ENCODE measurements around the gene CACNA1F.

CACNA1F gene

DNA sequence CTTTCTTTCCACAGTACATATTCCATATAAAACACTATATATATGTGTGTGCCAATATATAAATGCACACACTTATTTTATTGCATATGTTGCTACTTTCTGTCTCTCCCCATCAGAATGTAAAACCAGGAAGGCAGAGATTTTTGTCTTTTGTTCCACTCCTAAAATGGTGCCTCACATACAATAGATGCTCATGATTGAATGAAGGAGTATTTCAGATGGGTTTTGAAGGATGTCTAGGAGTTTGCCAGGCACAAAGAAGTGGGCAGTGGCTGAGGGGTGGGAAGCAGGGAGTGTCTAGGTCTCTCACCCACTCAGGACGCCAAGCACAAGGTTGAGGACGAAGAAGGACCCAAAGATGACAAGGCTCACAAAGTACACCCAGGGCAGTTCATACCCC lies 5.4 kb downstream of the CACNA1F start:
- DNase-seq, result no peak

DNA sequence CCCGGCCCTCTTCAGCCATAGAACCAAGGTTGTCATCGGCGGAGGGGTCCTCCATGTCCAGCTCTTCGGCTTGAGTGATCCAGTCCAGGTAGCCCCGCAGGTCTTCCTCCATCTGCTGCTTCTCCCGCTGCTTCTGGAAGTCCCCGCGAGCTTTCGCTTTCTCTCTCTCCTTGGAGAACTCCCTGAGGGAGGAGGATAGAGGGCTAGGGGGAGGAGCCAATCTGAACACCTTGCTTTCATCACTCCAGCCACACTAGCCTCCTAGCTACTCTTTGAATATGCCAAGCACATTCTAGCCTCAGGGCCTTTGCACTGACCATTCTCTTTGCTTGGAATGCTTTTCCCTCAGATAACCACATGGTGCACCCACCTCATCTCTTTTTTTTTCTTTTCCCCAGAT lies 6.2 kb downstream of the CACNA1F start:
- DNase-seq, result no peak

DNA sequence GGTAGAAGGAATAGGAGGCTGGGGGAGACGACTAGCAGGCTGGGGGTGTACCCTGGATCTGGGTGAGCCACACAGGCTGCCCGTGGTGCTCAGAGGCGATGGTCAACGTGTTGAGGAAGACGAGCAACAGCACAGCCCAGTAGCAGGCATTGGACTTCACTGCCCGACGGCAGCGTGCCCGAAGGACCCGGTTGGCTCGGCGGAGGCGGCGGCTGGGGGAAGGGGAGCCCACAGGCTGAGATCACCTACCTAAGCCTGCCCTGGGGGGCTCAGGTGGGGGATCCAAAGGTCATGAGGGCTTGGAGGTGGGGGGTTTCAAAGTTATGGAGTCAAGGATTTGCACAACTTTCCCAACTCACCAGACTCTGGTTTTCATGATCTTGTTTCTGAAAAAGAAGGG lies 7.3 kb downstream of the CACNA1F start:
- DNase-seq, result no peak

DNA sequence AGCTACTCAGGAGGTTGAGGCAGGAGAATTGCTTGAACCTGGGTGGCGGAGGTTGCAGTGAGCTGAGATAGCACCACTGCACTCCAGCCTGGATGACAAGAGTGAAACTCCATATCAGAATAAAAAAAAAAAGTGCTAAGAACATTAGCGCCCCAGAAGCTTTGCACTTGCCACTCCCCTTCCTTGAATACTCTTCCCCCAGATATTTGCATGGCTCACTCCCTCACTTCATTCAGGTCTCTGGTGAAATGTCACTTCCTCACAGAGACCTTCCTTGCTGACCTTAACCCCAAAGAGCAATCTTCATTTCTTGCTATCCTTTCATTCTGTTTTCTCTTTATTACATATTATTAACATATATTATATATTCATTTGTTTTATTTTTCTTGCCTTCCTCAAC lies 11.3 kb downstream of the CACNA1F start:
- no peak for DNase-seq

DNA sequence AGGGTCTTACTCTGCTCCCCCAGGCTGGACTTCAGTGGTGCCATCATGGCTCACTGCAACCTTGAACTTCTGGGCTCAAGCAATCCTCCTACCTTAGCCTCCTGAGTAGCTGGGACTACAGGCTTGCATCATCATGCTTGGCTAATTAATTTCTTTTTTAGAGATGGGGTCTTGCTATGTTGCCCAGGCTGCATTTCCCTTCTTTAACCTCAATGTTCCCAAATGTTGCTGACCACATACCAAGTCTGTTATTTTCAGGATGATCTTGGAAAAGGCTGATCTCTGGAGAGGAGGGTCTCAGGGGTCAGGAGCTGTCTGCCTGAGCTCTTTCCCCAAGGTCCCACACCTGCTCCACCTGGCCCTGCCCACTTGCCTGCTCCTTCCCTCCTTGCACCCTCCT lies 13.0 kb downstream of the CACNA1F start:
- no peak for DNase-seq

DNA sequence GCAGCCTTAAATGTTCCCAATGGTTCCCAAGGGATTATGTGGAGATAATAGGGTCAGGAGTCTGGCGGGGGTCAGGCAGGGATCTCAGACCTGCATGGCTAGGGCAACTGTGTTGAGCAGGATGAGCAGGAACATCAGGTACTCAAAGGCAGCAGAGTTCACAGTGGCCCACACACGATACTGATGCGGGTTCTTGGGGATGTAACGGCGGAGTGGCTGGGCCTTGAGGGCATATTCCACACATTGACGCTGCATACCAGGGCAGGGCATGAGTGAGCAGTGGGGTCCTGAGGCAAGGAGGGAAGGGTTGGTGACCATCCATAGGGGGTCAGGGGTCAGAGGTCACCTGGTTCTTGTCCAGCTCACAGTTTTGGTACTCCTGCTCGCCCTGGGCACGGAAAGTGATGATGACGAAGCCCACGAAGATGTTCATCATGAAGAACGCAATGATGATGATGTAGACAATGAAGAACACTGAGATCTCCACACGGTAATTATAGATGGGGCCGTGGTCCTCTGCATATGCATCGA lies 18.1 kb downstream of the CACNA1F start:
- no peak for DNase-seq

DNA sequence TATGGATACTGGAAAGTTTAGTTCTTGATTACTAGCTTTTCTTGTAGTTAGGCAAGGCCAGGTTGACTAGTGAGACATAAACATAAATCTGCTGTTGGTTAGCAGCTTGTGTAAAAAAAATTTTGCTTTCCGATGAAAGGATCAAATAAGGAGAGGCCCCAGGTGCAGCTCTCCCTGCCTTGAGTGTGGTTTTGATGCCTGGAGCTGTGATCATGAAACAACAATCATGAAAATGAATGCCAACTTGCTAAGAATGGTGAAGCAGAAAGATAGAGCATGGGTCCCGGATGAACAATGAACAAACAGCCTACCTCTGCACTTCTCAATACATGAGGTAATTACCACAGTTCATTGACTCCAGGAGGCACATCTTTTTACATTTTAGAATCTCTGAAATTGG lies 18.7 kb downstream of the CACNA1F start:
- DNase-seq, result no peak

DNA sequence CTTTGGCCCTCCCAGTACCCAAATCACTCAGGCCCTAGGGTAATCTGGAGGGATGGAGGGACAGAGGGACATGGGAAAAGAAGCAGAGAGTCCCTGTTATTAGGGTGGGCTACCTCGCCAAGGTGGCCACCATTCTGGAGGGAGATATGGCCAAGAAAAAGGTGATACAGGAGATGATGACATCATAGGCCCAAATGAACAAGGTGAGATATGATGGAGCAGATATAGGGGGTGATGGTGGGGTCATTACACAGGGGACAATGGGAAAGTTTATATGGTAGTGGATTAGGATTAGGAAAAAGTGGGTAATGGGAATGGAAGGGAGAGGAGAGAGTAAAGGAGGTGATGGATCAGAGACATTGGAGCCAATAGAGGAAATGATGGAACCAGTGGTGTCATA lies 20.3 kb downstream of the CACNA1F start:
- no peak for DNase-seq

DNA sequence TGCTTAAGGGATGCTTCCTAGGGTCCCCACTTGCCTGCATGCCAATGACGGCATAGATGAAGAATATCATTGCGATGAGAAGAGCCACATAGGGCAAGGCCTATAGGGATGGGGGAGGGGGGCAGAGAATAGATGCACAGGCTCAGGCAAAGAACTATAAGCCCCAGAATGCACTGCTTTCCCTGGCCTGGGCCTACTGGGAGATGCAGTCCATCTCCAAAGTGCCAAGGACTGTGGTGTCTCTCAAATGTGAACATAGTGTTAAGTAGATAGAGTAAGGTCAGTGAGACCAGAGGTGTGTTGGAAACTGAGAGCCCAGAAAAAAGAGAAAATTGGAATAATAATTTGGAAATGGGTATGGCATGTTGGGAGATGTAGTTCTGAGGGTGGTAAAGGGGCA lies 20.9 kb downstream of the CACNA1F start:
- no peak for DNase-seq

DNA sequence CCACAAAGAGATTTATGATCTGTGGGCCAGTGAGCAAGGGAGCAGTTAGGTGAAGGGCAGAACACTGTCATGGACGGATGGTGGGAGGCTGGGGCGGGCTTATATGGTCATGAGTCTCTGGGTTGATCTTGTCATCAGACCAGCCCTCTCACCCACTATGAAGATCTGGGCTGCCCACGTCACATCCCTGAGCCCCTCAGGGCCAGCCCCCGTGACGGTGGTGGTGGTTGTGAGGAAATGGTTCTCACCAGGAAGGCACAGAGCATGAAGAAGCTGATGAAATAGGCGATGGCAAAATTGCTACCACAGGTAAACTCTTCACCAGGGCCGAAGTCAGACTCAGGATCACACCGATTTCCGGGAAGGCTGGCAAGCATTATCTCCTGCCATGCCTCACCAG lies 22.1 kb downstream of the CACNA1F start:
- no peak for DNase-seq

DNA sequence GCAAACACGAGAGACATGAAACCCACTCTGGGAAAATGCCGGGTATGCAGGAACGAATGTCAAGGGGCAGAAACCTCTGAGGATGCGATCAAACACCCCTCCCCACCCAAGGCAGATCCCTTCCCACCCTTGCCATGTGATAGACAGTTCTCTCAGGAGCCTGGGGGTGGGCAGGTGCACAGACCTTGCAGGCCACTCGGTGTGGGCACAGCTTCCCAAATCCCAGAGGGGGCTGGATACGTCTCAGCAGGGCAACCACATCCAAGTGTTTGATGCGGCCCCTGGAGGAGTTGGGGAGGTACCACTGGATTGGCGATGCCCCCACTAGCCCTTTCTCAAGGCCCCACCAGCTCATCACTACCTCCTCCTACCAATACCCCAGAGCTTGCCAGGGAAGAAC lies 22.7 kb downstream of the CACNA1F start:
- DNase-seq, result no peak

DNA sequence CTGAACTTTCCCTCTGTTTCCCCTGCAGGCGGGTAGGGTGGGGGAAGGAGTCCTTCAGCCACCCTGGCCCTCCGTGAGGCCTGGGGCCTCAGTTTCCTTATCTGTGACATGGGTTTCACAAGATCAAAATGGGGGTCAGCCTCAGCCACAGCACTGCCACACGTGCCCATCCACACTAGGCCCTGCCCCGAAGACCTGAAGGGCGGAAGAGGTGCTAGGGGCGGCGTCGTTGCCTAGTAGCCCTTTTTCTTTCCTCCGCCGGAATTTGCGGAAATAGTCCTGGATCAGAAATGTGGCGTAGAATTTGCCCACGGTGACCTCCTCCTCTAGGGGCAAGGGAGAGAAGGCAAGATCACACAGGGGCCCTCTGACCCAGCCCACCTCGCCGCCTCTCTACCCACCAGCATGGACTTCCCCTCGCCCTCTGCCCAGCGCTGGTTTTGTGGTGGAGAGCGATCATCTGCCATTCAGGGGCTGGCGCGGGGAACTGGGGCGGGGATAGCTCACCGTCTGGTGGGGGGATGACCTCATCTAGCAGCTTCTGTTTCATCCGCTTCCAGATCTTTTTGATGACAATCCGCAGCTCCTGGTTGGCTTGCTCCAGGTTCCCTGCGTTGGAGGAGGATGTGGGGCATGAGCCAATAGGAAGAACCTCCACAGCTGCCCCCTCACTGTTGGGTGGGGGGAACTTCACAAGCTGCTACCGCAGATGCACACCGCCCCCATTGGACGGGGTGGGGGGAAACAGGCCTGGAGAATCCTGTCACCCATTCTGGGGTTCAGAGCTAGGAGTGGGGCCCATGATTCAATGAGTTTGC lies 23.5 kb downstream of the CACNA1F start:
- DNase-seq, result peak; percentile 50

DNA sequence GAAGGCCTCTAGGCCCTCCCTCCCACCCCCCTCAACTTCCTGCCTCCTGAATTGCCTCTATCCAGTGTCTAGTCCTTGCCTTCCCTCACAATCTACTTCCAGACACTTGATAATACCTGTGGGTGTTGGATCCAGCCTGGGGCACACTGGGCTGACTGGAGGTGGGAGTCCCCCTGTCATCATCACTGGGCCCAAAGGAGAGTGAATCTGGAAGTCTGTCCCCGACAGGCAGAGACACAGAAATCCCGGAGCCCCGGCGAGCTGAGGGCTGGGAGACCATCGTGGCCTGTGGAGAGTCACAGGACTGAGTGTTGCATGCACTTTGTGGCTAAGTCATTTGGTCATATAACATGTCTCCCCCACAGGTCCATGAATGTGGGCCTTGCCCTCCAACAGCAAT lies 24.7 kb downstream of the CACNA1F start:
- DNase-seq, result no peak

DNA sequence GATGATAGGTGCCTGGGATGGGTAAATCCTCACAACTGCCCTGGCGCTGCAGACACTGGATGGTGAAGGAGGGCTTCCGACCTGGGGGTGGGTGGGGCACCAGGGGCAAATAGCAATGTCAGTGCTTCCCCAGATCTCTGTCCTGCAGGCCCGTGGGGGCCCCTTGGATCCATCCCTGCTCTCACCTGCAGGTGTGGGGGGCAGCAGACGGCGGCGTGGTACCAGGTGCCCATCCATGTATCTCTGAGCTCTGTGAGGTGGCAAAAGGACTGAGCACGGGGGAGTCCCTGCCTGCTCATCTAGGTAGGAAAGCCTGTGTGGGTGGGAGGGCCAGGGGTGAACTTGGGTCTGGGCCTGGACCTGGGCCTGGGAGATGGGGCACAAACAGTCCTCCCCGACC lies 26.6 kb downstream of the CACNA1F start:
- no peak for DNase-seq

DNA sequence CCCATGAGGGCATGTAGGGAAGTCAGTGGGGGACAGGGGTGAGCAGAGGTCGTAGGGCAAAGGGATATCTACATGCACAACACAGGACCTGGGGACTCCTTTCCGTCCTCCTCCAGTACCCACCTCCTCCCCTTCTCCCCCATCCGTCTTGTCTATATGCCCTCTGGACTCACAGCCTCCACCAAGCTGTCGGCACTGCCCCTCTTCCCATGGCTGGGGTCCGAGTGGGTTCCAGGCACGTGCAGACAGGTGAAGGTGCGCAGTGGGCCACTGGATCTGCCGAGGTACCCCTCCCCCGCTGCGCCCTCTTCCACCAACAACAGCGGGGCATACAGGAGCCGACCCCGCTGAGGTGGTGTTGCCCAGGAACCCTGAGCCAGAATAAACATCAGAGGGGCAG lies 27.7 kb downstream of the CACNA1F start:
- DNase-seq, result no peak

DNA sequence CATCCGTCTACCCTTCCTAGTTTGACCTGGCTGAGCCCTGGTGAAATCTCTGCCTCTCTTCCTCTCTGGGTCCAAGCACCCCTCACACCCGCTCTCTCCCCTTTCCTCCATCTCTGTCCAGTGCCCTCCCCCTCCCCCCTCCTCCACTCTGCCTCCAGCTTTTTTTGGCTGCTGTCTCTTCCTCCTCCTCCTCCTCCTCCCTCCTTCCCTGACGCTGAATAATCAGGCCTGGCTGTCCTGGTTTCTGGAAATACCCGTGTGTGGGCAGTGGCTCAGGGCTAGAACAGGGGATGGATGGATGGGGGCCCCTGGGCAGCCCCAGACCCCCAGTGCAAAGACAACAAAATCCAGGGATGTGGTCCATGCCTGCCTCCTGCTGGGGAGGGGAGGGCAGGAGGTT lies 28.4 kb downstream of the CACNA1F start:
- no peak for DNase-seq

DNA sequence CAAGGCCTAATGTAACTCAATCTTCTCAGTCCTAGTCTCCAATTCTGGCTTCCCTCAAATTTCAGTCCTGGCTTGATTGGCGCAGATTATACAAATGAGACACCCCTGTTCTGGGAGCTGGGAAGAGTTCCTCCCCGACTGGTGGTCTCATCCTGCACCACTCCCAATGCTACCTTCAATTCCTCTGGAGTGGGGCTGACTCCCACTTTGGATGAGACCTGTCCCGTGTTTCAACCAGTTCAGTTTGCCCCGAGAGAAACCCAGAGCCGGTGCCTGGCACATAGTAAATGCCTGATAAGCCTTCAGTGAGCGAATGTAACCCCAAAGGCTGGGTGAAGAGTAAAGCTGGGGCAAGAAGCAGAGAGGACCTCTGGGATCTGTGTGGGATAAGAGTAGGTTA lies 29.1 kb downstream of the CACNA1F start:
- no peak for DNase-seq

DNA sequence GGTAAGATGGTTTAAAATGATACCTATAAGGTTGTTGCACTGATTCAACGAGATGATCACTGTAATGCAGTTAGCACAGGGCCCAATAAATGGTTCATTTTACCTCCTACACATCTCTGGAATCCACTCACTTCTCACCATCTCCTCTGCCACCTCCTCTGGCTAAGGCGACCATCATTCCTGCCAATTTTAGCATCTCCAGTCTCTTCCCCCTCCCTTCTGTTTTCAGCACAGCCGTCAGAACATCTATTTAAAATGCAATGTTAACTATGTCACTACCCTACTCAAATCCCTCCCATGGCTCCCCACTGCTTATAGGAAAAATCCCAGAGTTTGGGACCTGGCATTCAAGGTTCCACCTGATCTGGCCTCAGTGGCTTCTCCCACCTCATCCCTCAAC lies 29.6 kb downstream of the CACNA1F start:
- no peak for DNase-seq

DNA sequence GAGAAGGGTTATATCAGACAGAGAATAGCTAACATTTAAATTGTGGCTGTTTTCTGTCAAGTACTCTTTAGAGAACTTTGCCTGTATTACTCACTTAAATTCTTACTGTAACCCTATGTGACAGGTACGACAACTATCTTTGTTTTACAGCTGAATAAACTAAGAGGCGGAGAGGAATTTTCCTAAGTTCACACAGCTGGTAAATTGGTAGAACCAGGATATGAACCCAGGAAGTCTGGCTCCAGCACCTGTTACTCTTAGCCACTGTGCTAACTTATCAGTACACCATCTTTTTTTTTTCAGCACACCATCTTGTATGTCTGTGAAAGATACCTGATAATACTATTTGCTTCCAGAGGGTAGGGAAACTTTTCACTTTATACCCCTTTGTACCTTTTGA lies 31.1 kb downstream of the CACNA1F start:
- DNase-seq, result no peak

DNA sequence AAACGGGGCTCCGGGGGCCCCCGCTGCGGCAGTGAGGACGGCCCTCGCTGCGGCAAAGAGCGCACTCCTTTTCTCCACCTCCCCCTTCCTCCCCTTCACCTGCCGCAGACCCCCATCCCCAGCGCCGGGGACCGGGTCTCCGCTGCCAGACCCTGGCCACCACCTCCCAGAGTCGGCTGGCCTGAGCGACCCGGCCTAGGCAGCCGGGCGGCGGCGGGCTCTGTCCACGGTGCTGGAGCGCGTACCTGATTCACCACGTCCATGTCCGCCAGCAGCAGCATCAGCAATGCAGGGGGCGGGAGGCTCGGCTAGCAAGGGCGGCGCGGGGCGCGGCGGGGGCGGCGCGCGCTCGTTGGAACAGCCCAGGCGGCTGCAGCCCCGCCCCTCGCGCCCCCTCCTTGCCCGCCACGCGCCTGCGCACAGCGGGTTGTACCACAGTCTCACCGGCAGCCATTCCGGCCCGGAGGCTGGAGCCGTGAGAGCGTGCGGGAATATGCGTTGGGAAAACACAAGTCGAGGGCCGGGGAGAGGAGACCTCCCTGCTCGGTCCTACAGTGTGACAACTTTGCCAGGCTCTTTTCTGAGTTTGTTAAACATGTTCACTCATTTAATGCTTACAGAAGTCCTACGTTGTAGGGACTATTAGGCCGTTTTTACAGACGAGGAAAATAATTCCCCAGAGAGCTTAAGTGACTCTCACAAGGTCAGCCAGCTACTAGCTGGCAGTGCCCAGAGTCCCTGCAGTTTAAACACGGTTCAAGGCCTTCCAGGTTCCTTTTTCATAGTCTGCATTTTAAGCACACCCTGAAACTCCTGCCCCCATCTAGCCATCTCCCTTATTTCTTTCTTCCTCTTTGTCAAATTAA lies 33.0 kb downstream of the CACNA1F start, which contains the start of gene SYP:
SYP (minus strand) TSS at position 288 of the 866 bp plus-strand sequence; CDS start at position 281, 7 bp downstream.
- DNase-seq, result peak; percentile 73

DNA sequence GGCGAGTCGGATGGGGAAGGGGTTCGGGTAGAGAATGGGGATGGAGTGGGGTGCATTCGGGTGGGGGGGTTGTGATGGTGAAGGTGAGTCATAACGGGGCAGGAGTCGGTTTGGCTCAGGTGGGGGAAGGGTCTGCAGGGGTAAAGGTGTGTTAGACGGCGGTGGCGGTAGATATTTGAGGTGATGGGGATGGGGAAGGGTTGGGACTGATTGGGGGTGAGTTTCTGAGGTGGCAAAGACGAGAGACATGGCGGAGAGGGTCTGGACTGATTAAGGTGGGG lies 33.9 kb downstream of the CACNA1F start:
- DNase-seq, result no peak

DNA sequence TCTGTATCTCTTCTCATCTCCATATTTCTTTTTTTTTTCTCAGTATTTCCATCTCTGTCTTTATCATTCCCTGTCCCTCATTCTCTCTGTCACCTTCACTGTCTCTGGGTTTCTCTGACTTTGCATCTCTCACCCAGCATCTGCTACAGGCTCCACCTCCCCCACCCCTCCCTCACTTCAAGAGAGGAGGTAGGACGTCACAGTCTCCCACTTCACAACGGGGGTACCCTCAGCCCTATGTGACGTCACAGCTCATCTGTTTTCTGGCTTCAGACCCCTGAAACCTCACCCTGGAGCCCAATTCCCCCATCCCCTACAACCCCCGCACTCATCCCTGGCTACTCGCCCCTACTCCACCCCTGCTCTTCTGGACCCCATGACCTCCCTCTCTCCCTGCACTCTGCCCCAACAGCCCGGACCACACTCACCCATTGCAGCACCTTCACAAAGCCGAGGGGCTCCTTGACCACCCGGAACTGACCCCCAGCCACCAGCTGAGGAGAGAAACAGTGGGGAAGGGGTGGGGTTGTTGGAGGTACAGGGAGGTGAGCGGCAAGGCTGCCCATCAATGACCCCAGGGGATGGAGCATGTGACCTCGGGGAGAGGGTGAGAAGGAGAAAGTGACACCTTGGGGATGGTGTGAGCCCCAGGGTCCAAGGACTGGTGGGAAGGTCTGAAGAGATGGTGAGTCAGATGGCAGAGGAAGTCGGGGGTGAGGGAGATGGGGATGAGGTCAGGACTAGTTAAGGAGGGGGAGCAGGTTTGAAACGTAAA lies 34.4 kb downstream of the CACNA1F start:
- DNase-seq, result no peak

DNA sequence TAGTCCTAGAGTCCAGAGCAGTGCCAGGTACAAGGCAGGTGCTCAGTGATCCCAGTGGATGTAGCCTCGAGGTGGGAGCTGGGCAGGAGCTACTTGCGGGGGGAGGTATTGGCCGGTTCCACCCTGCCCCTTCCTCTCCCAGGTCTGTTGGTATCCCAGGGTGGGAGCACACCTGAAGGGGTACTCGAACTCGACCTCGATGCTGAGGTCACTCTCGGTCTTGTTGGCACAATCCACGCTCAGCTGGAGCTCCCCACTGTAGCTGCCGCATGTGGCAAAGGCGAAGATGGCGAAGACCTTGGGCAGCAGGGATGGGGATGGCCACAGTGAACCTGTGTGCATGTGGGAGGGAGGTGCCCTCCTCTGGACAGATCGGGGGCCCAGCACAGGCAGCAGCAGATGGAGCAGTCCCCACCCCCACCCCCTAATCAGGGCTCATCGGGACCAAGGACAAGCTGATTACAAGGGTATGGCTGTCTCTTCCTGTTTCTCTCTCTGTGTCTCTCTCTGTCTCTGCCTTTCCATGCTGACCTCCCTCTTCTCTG lies 35.5 kb downstream of the CACNA1F start:
- DNase-seq, result no peak

Data from NCI-H2171 (cell line).